Immature natural killer cell (primary cell): ENCODE results near the gene CCDC27. TPM values are rescaled to one million over a fixed set of nuclear protein-coding genes. Genes with fewer than 3 reads are reported as not detected.

Experiments used
- DNase-seq, 3 donors: peaks; one replicate each; pipeline ENCODE4 v3.0.0; 2022; ENCODE audit warnings: mixed read lengths in 1 of 3
- H3K27ac Mint-ChIP-seq, 6 donors: one replicate each; pipeline ENCODE4 v1.8.0; 2020; ENCODE audit warnings: mixed read lengths in 6 of 6, mild to moderate bottlenecking in 5 of 6, inconsistent platforms in 4 of 6, moderate library complexity in 3 of 6
- H3K27me3 Mint-ChIP-seq, 3 donors: one replicate each; pipeline ENCODE4 v1.8.0; 2020 to 2021; ENCODE audit warnings: low read depth in 3 of 3, mild to moderate bottlenecking in 3 of 3, mixed read lengths in 3 of 3, moderate library complexity in 3 of 3, inconsistent platforms in 1 of 3
- H3K36me3 Mint-ChIP-seq, 3 donors: one replicate each; pipeline ENCODE4 v1.8.0; 2020; ENCODE audit warnings: mixed read lengths in 3 of 3, inconsistent platforms in 2 of 3, mild to moderate bottlenecking in 2 of 3
- H3K4me1 Mint-ChIP-seq, 2 donors: one replicate each; pipeline ENCODE4 v1.8.0; 2020; ENCODE audit warnings: inconsistent platforms in 2 of 2, mild to moderate bottlenecking in 2 of 2, mixed read lengths in 2 of 2, moderate library complexity in 1 of 2
- H3K4me3 Mint-ChIP-seq, 5 donors: one replicate each; pipeline ENCODE4 v1.8.0; 2020; ENCODE audit warnings: mild to moderate bottlenecking in 5 of 5, mixed read lengths in 5 of 5, inconsistent platforms in 3 of 5, moderate library complexity in 3 of 5
- H3K9me3 Mint-ChIP-seq, 6 donors: one replicate each; pipeline ENCODE4 v1.8.0; 2020; ENCODE audit warnings: mild to moderate bottlenecking in 6 of 6, mixed read lengths in 6 of 6, inconsistent platforms in 4 of 6, moderate library complexity in 3 of 6
- polyA plus RNA-seq, 3 donors: library from polyadenylated mRNA; unstranded; fragments of 300-500 nt; fragmentation: Illumina TruSeq; gene quantifications; one replicate each; pipeline ENCODE4 v1.2.3, GENCODE V29; 2021

Gene CCDC27
- polyA plus RNA-seq, 3 donors from 2014 or later: not detected

GRCh38 chr1:3727042-3727824 lies 25.0 kb upstream of the CCDC27 start:
- no peaks in the 10 kb centered on the region for H3K4me1 Mint-ChIP-seq
- H3K4me3 Mint-ChIP-seq: no peak overlapping the region
- DNase-seq: no peak
- no peaks in the 10 kb centered on the region for H3K36me3 Mint-ChIP-seq
- no peaks in the 10 kb centered on the region for H3K9me3 Mint-ChIP-seq
- H3K27ac Mint-ChIP-seq: no peak overlapping the region
- H3K27me3 Mint-ChIP-seq: peaks cover 0 to 2% (median 0%) of the 10 kb centered on the region in 3 donors

GRCh38 chr1:3727825-3728776 lies 24.1 kb upstream of the CCDC27 start:
- no peak for DNase-seq
- no peak overlapping the region for H3K4me3 Mint-ChIP-seq

GRCh38 chr1:3729594-3730542 lies 22.4 kb upstream of the CCDC27 start:
- Mint-ChIP-seq H3K4me1 (no peaks in the 10 kb centered on the region), H3K27me3 (peaks cover 0 to 2% (median 0%) of the 10 kb centered on the region in 3 donors), H3K27ac (no peak overlapping the region), H3K9me3 (no peaks in the 10 kb centered on the region), H3K4me3 (no peak overlapping the region), H3K36me3 (no peaks in the 10 kb centered on the region)
- no peak for DNase-seq

More at GRCh38 chr1:3727825-3728776, 24.1 kb upstream of the CCDC27 start:
- H3K36me3 Mint-ChIP-seq: no peaks in the 10 kb centered on the region
- peaks cover 0 to 2% (median 0%) of the 10 kb centered on the region in 3 donors for H3K27me3 Mint-ChIP-seq
- no peaks in the 10 kb centered on the region for H3K9me3 Mint-ChIP-seq
- H3K4me1 Mint-ChIP-seq: no peaks in the 10 kb centered on the region
- H3K27ac Mint-ChIP-seq: no peak overlapping the region

- Mint-ChIP-seq H3K27me3 (peaks cover 0 to 2% (median 0%) of the 10 kb centered on the region in 3 donors), H3K4me1 (no peaks in the 10 kb centered on the region), H3K9me3 (no peaks in the 10 kb centered on the region), H3K4me3 (no peak overlapping the region), H3K27ac (no peak overlapping the region), H3K36me3 (no peaks in the 10 kb centered on the region)
- DNase-seq: no peak
These were observed 21.6 kb upstream of the CCDC27 start for GRCh38 chr1:3730543-3731247.

- no peak for DNase-seq
- H3K9me3 Mint-ChIP-seq: no peaks in the 10 kb centered on the region
- H3K27ac Mint-ChIP-seq: no peak overlapping the region
- H3K4me3 Mint-ChIP-seq: no peak overlapping the region
- peaks cover 0 to 2% (median 0%) of the 10 kb centered on the region in 3 donors for H3K27me3 Mint-ChIP-seq
- H3K4me1 Mint-ChIP-seq: no peaks in the 10 kb centered on the region
- H3K36me3 Mint-ChIP-seq: peaks cover 0 to 3% (median 0%) of the 10 kb centered on the region in 3 donors
These were observed 20.4 kb upstream of the CCDC27 start for GRCh38 chr1:3731583-3732433.

GRCh38 chr1:3732434-3733093 lies 19.7 kb upstream of the CCDC27 start:
- peaks cover 0 to 3% (median 0%) of the 10 kb centered on the region in 3 donors for H3K36me3 Mint-ChIP-seq

GRCh38 chr1:3733094-3733882 lies 19.0 kb upstream of the CCDC27 start:
- Mint-ChIP-seq H3K36me3 (peaks cover 0 to 3% (median 0%) of the 10 kb centered on the region in 3 donors), H3K27me3 (peaks cover 0 to 2% (median 0%) of the 10 kb centered on the region in 3 donors), H3K9me3 (no peaks in the 10 kb centered on the region), H3K27ac (no peak overlapping the region), H3K4me3 (no peak overlapping the region), H3K4me1 (no peaks in the 10 kb centered on the region)
- no peak for DNase-seq

More at GRCh38 chr1:3732434-3733093, 19.7 kb upstream of the CCDC27 start:
- Mint-ChIP-seq H3K9me3 (no peaks in the 10 kb centered on the region), H3K27me3 (peaks cover 0 to 2% (median 0%) of the 10 kb centered on the region in 3 donors), H3K4me3 (no peak overlapping the region), H3K27ac (no peak overlapping the region), H3K4me1 (no peaks in the 10 kb centered on the region)
- DNase-seq: no peak

- Mint-ChIP-seq H3K4me3 (no peak overlapping the region), H3K36me3 (peaks cover 0 to 3% (median 0%) of the 10 kb centered on the region in 3 donors), H3K27ac (no peak overlapping the region)
These were observed 18.2 kb upstream of the CCDC27 start for GRCh38 chr1:3733883-3734589.

GRCh38 chr1:3734602-3735001 lies 17.6 kb upstream of the CCDC27 start:
- no peaks in the 10 kb centered on the region for H3K9me3 Mint-ChIP-seq
- H3K4me1 Mint-ChIP-seq: no peaks in the 10 kb centered on the region
- H3K27ac Mint-ChIP-seq: no peak overlapping the region
- peaks cover 0 to 3% (median 0%) of the 10 kb centered on the region in 3 donors for H3K36me3 Mint-ChIP-seq
- DNase-seq: no peak
- H3K27me3 Mint-ChIP-seq: peaks cover 0 to 2% (median 0%) of the 10 kb centered on the region in 3 donors
- H3K4me3 Mint-ChIP-seq: no peak overlapping the region

More at GRCh38 chr1:3733883-3734589, 18.2 kb upstream of the CCDC27 start:
- no peak for DNase-seq
- Mint-ChIP-seq H3K27me3 (peaks cover 0 to 2% (median 0%) of the 10 kb centered on the region in 3 donors), H3K9me3 (no peaks in the 10 kb centered on the region), H3K4me1 (no peaks in the 10 kb centered on the region)

- H3K27me3 Mint-ChIP-seq: peaks cover 0 to 2% (median 0%) of the 10 kb centered on the region in 3 donors
- H3K36me3 Mint-ChIP-seq: peaks cover 0 to 3% (median 0%) of the 10 kb centered on the region in 3 donors
- H3K27ac Mint-ChIP-seq: no peak overlapping the region
- H3K9me3 Mint-ChIP-seq: no peaks in the 10 kb centered on the region
- no peaks in the 10 kb centered on the region for H3K4me1 Mint-ChIP-seq
- DNase-seq: no peak
- no peak overlapping the region for H3K4me3 Mint-ChIP-seq
These were observed 17.1 kb upstream of the CCDC27 start for GRCh38 chr1:3735027-3735681.
